ENCODE results near the gene GPANK1.

Gene GPANK1

GRCh38 chr6:31636698-31637596 is 27.9 kb downstream of the GPANK1 start:
- no peak for DNase-seq

GRCh38 chr6:31634969-31635575 is 29.7 kb downstream of the GPANK1 start:
- DNase-seq, result no peak

GRCh38 chr6:31634131-31634530 is 30.7 kb downstream of the GPANK1 start:
- DNase-seq, result no peak

GRCh38 chr6:31633447-31633846 is 31.4 kb downstream of the GPANK1 start:
- DNase-seq, result no peak

GRCh38 chr6:31632279-31632946 is 32.4 kb downstream of the GPANK1 start:
- no peak for DNase-seq

GRCh38 chr6:31631681-31632278 is 33.0 kb downstream of the GPANK1 start:
- no peak for DNase-seq

- no peak for DNase-seq
Measured at GRCh38 chr6:31631209-31631608, 33.6 kb downstream of the GPANK1 start.

GRCh38 chr6:31630177-31630934 is 34.4 kb downstream of the GPANK1 start:
- no peak for DNase-seq

- no peak for DNase-seq
Measured at GRCh38 chr6:31629014-31629413, 35.8 kb downstream of the GPANK1 start.

GRCh38 chr6:31627690-31628287 is 37.0 kb downstream of the GPANK1 start:
- no peak for DNase-seq

GRCh38 chr6:31626952-31627351 is 37.8 kb downstream of the GPANK1 start:
- DNase-seq, result no peak

- DNase-seq, result no peak
Measured at GRCh38 chr6:31624070-31624469, 40.7 kb downstream of the GPANK1 start.

- no peak for DNase-seq
Measured at GRCh38 chr6:31622684-31623091, 42.1 kb downstream of the GPANK1 start.

- no peak for DNase-seq
Measured at GRCh38 chr6:31621991-31622390, 42.8 kb downstream of the GPANK1 start.

- DNase-seq, result no peak
Measured at GRCh38 chr6:31621320-31621939, 43.4 kb downstream of the GPANK1 start.

- DNase-seq, result no peak
Measured at GRCh38 chr6:31620586-31621319, 44.0 kb downstream of the GPANK1 start, which contains the start of gene PRRC2A. Gene PRRC2A (plus strand): TSS chr6:31620715. CDS start chr6:31622790, 2,075 bp downstream.

GRCh38 chr6:31619805-31620585 is 44.8 kb downstream of the GPANK1 start:
- DNase-seq, result peak; percentile 92

- no peak for DNase-seq
Measured at GRCh38 chr6:31617010-31617409, 47.8 kb downstream of the GPANK1 start.

GRCh38 chr6:31615748-31616147 is 49.0 kb downstream of the GPANK1 start:
- DNase-seq, result no peak
